Psoas muscle (tissue), 8 donors: ENCODE measurements around the gene CRYBA2. TPM values are rescaled to one million over a fixed set of nuclear protein-coding genes. Genes with fewer than 3 reads are reported as not detected.

Experiments
- ATAC-seq, 4 donors: fragments of 200-7000 bp; cut with Tn5 transposase; one replicate each; pipeline ENCODE4 v1.9.1; 2020; ENCODE audit warnings: moderate library complexity in 3 of 4, mild to moderate bottlenecking in 2 of 4
- DNase-seq, 2 donors: peaks; one replicate each; pipeline ENCODE4 v3.0.0-alpha.2; 2020
- H3K27ac ChIP-seq: fragments of 200-600 bp; one replicate; pipeline ENCODE4 v1.8.0; 2022
- H3K27me3 ChIP-seq, 3 donors: fragments of 200-600 bp in 1 of 3; one replicate each; pipeline versions ENCODE4 v1.6.1 to v1.8.0; 2013 to 2022; ENCODE audit warnings: low read length in 2 of 3, mild to moderate bottlenecking in 2 of 3, moderate library complexity in 1 of 3; ENCODE audit not compliant: insufficient read depth in 3 of 3
- H3K36me3 ChIP-seq, 2 donors: fragments of 200-600 bp in 1 of 2; one replicate each; pipeline versions ENCODE4 v1.6.1 to v1.8.0; 2013 to 2022; ENCODE audit warnings: low read depth in 1 of 2, mild to moderate bottlenecking in 1 of 2, moderate library complexity in 1 of 2; ENCODE audit not compliant: insufficient read depth in 1 of 2
- H3K4me1 ChIP-seq: fragments of 200-600 bp; one replicate; pipeline ENCODE4 v1.8.0; 2022
- H3K4me3 ChIP-seq: fragments of 200-600 bp; one replicate; pipeline ENCODE4 v1.8.0; 2022; ENCODE audit warnings: mild to moderate bottlenecking
- H3K9me3 ChIP-seq: fragments of 200-600 bp; one replicate; pipeline ENCODE4 v1.8.0; 2022
- WGBS, 3 donors: extraction: QIAGEN DNeasy Blood & Tissue Kit; methylation state at CpG; one replicate each; pipeline versions ENCODE4 v1.1.6 to v1.1.7; 2013; 5-methylcytosine and 5-hydroxymethylcytosine counted together
- intact Hi-C, 2 donors: fragments of 100-400 bp; cut with DNase I; formaldehyde crosslinking; loops; one replicate each; pipeline versions ENCODE4 v1.11.0 to v1.14.2; 2022
- long read RNA-seq, 2 donors: library from polyadenylated mRNA; unstranded; transcript quantifications; one replicate each; pipeline ENCODE4 v2.0.0, GENCODE V29; 2021
- polyA plus RNA-seq, 3 donors: library from polyadenylated mRNA; stranded (reverse); fragments of 200-250 nt; gene quantifications; one replicate each; pipeline ENCODE4 v1.2.3, GENCODE V29; 2013
- total RNA-seq, 4 donors: library from RNA; stranded (reverse); fragmentation: NEBNext Ultra II Directional in 2 of 4; extraction: Animal tissue kit (Norgen Biotek cat#: 25700) in 2 of 4; gene quantifications; one replicate each; pipeline versions ENCODE4 v1.2.1 to v1.2.4, GENCODE V29; 2021 to 2023
- TF ChIP-seq, protein P1 (sequence below): fragments of 200-600 bp; IDR thresholded peaks from one replicate; pipeline ENCODE4 v1.8.0; 2022; ENCODE audit warnings: antibody characterized with exemption
- donor health status: healthy with polysubstance abuse.
- donor health status: DM: no; HTN: no; CAD: no; lungs with moderate emphysema.
- donor health status: Bipolar disorder and iron deficiency.
- donor health status: healthy.
- donor health status: DM: yes; HTN: yes; CAD: no.
- donor health status: DM: no; HTN: no; CAD: no.
- donor health status: DM: no; HTN: no; CAD: no.
- donor health status: DM: yes; HTN: yes; CAD: no.

The CRYBA2 gene, protein sequence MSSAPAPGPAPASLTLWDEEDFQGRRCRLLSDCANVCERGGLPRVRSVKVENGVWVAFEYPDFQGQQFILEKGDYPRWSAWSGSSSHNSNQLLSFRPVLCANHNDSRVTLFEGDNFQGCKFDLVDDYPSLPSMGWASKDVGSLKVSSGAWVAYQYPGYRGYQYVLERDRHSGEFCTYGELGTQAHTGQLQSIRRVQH
- total RNA-seq (not detected), polyA plus RNA-seq (under 1 TPM in 1 of 3 donors, not detected in 2; 0.08 TPM)
- long read RNA-seq, donor 1 = 0 reads
- long read RNA-seq, donor 2 = 0 reads

DNA sequence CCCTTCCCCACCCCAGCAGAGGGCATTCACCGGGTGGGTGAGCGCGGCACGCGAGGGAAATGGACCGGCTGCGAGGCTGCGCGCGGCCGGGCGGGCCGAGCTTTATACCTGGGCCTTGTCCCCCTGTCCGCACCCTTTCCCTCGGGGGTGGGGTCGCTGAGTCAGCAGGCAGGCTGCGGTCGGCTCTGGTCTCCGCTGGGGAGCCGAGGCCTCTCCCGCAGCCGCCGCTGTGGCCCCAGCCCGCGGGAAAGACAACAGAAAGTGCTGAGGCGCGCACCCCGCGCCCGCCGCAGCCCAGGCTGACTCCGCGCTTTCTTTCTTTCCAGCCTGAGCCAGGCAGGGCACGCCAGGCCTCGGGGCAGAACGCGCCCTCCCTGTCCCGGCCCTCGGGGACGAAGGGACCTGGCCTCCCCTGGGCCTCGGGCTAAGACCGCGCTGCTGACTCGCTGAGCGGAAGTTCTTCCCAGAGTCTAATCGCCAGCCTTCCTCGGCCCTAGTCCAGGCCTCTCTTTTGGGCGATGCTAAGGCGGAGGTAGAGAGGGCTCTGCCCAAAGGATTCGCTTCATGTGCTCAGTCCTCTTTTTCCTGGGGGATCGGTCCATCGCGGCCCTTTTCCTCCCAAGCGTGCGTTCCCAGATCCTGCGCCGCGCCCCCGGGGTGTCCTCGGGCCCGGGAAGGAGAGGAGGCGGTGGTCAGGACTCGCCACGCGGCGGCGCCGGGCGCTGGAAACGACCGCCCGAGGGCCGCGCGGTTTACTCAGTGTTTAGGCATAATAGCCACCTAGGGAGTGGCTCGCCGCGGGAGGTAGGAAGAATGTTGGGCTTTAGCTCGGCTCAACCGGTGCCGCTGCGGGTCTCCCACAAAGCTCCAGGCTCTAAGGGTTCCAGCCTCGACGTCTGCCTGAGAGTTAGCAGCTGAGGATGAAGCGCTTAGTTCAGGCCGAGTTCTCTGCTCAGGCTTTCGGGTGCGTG is at the start of gene CRYBA2:
Gene CRYBA2, minus strand, starts transcription at position 78 of the 971 bp plus-strand sequence. CDS start 246 bp downstream, outside the sequence.
- H3K27me3 ChIP-seq = peaks cover 0 to 84% (median 50%) of the 10 kb centered on the region in 3 donors
- peak within 1 kb of the TSS; percentile 63 for H3K4me3 ChIP-seq
- intact Hi-C loops = no loop called here

DNA sequence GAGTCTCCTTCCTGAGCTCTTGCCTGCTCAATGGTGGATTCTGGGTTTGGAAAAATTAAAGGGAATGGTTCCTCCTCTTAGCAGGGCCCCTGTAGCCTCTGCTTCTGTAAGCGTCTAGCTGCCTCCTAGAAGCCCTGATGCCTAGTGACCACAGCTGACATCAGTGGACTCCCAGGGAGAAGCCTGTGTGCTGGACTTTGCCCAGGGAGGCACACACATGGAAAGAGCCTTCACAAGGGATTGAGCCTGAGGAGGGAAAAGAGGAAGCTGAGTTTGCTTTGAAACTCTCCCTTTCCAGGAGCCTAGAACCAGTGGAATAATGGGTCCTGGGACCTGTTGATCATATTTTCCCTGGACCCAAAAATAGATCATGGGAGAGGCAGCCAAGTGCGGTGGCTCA is 49.5 kb upstream of the CRYBA2 start:
- Histone ChIP-seq H3K9me3 (no peaks in the 10 kb centered on the region), H3K27ac (no peak overlapping the region), H3K4me1 (peaks cover 5% of the 10 kb centered on the region), H3K4me3 (no peak overlapping the region), H3K27me3 (peaks cover 2 to 76% (median 9%) of the 10 kb centered on the region in 3 donors), H3K36me3 (no peaks in the 10 kb centered on the region)
- no peak for DNase-seq
- TF ChIP-seq, protein P1, sequence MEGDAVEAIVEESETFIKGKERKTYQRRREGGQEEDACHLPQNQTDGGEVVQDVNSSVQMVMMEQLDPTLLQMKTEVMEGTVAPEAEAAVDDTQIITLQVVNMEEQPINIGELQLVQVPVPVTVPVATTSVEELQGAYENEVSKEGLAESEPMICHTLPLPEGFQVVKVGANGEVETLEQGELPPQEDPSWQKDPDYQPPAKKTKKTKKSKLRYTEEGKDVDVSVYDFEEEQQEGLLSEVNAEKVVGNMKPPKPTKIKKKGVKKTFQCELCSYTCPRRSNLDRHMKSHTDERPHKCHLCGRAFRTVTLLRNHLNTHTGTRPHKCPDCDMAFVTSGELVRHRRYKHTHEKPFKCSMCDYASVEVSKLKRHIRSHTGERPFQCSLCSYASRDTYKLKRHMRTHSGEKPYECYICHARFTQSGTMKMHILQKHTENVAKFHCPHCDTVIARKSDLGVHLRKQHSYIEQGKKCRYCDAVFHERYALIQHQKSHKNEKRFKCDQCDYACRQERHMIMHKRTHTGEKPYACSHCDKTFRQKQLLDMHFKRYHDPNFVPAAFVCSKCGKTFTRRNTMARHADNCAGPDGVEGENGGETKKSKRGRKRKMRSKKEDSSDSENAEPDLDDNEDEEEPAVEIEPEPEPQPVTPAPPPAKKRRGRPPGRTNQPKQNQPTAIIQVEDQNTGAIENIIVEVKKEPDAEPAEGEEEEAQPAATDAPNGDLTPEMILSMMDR = no peak
- 74 to 81% (median 80%) methylated on average over 2 of the region's 2 CpGs for WGBS, 3 donors
- intact Hi-C loops = no loop called here
- ATAC-seq = no peak

More for the DNA sequence above, at the start of gene CRYBA2:
- H3K36me3 ChIP-seq = no peaks in the 10 kb centered on the region
- no peak within 1 kb of the TSS for H3K27ac ChIP-seq
- TF ChIP-seq, protein P1 = no peak
- peaks cover 15% of the 10 kb centered on the region for H3K4me1 ChIP-seq
- 2 to 3% (median 2%) methylated on average over 78 to 88 of the region's 88 CpGs for WGBS, 3 donors
- ATAC-seq = peak in 3 of 4 donors; percentile 8 to 24 (median 19)
- no peaks in the 10 kb centered on the region for H3K9me3 ChIP-seq
- peak in 1 of 2 donors; percentile 50 for DNase-seq

DNA sequence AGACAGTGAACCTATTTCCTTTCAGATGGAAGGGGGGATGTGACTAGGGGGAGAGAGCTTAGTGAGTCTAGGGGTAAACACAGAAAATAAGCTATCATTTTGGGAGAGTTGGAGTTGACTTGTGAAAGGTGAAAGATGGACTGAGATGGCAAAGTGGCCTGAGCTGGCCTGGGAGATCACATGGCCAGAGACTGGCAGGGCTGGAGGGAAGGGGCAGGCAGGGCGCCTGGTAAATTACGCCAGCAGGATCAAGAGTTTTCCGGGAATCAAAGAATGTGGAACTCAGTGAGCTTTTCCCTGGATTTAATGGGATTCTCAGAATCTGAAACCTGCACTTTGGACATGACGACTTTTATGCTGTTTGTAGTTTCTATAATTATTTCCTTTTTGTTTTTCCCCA is 48.9 kb upstream of the CRYBA2 start:
- TF ChIP-seq, protein P1 = no peak
- peaks cover 5 to 76% (median 9%) of the 10 kb centered on the region in 3 donors for H3K27me3 ChIP-seq
- intact Hi-C loops = no loop called here
- no peak for DNase-seq
- H3K4me3 ChIP-seq = no peak overlapping the region
- no peak overlapping the region for H3K27ac ChIP-seq
- ATAC-seq = no peak
- peaks cover 5% of the 10 kb centered on the region for H3K4me1 ChIP-seq
- WGBS, 3 donors = 60 to 66% (median 63%) methylated on average over 4 of the region's 4 CpGs
- no peaks in the 10 kb centered on the region for H3K9me3 ChIP-seq
- H3K36me3 ChIP-seq = no peaks in the 10 kb centered on the region

DNA sequence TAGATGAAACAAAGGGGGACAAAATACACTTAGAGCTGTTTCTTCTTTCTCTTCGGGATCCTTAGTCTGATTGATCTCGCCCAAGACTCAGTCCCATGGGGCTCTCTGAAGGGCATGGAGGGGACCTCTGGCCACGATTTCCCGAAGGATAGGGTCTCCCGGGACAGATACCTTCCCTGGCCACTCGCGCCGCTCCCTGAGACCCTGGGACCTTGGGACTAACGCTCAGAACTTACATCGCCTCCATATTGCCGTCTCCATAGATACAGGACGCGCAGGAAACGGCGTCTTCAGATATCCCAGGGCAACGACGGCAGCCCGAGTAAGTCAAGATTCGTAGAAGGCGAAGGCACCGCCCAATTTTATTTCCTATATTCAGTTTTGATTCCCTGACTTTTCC is 48.0 kb upstream of the CRYBA2 start, which contains the start of gene CFAP65:
Gene CFAP65, minus strand, starts transcription at position 265 of the 400 bp plus-strand sequence. CDS start 2,468 bp downstream, outside the sequence.
- TF ChIP-seq, protein P1 = no peak
- Histone ChIP-seq H3K4me3 (peak within 1 kb of the TSS; percentile 24), H3K36me3 (no peaks in the 10 kb centered on the region), H3K27me3 (peaks cover 5 to 74% (median 9%) of the 10 kb centered on the region in 3 donors), H3K4me1 (peaks cover 5% of the 10 kb centered on the region), H3K9me3 (no peaks in the 10 kb centered on the region), H3K27ac (no peak within 1 kb of the TSS)
- peak in 1 of 4 donors; percentile 48 for ATAC-seq
- no peak for DNase-seq
- 1 to 2% (median 2%) methylated on average over 21 of the region's 21 CpGs for WGBS, 3 donors
- intact Hi-C loops = no loop called here
